Mesodermal cell (in vitro differentiated cells): ENCODE results near the gene CR1.
"Not testable (repeated sequence)": the region's sequence is repeated elsewhere in the genome, so short reads cannot be mapped to it uniquely, and the experiment has no call there.

ENCODE experiments used
- H3K27ac ChIP-seq: 2 replicates; pipeline ENCODE4 v1.7.0; 2013; ENCODE audit warnings: mild to moderate bottlenecking, low read depth, low read length, moderate library complexity; ENCODE audit not compliant: severe bottlenecking
- H3K36me3 ChIP-seq: 2 replicates; pipeline ENCODE4 v1.7.1; 2013; ENCODE audit warnings: mild to moderate bottlenecking, low read length, moderate library complexity; ENCODE audit not compliant: control insufficient read depth, insufficient read depth
- H3K4me1 ChIP-seq: one replicate; pipeline ENCODE4 v1.7.1; 2013; ENCODE audit warnings: mild to moderate bottlenecking, low read length; ENCODE audit not compliant: insufficient read depth, control insufficient read depth, poor library complexity, severe bottlenecking
- H3K4me3 ChIP-seq: 2 replicates; pipeline ENCODE4 v1.7.0; 2013; ENCODE audit warnings: low read length, control low read depth, mild to moderate bottlenecking; ENCODE audit not compliant: insufficient read depth, poor library complexity, severe bottlenecking; ENCODE audit errors: extremely low read depth
- H3K9me3 ChIP-seq: 2 replicates; pipeline ENCODE4 v1.7.1; 2013; ENCODE audit warnings: mild to moderate bottlenecking, low read length, moderate library complexity; ENCODE audit not compliant: control insufficient read depth
- WGBS, 2 experiments: methylation state at CpG; one replicate each; pipeline ENCODE4 v1.1.5; 2013; ENCODE audit warnings: missing lambda C conversion rate in 2 of 2; ENCODE audit not compliant: insufficient coverage in 2 of 2; 5-methylcytosine and 5-hydroxymethylcytosine counted together

Gene CR1

DNA sequence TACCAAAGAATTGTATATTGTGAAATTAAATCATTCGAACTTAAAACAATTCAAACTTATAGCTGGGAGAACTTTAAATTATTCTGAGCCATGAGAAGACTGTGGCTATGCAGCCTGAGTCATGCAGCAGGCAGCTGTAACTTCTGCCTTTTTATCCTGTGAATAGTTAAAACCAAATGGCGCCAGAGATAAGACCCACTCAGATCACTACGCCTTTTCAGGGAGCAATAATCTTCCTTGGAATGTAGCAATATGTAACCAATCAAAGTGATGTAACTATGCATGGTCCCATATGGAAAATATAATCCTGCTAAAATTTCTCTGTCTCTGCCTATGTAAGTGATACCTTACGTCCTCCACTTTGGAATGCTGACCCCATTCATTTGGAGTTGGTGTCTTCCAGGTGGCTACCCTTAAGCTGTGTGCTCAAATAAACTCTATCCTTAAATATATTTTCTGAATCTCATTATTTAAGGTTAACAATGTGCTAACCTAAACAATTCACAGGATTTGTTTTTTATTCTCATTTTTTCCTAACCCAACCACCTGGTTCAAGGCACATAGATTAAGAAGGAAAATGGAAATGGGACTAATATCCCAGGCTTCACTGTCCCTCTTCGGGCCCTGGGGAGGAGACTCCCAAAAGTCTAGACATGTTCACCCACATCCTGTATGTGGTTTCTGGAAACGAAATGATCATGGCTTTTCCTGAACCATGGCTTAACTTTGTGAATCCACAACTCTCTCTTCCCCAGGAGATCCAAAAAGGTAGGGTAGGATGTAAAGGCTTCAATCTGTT lies 184.8 kb downstream of the CR1 start:
- not testable (repeated sequence) for H3K4me3 ChIP-seq, H3K27ac ChIP-seq, H3K36me3 ChIP-seq, H3K9me3 ChIP-seq
- WGBS, 2 experiments = 59 to 62% methylated on average over 2 to 3 of the region's 6 CpGs
- H3K4me1 ChIP-seq = peaks cover 15% of the 10 kb centered on the region

DNA sequence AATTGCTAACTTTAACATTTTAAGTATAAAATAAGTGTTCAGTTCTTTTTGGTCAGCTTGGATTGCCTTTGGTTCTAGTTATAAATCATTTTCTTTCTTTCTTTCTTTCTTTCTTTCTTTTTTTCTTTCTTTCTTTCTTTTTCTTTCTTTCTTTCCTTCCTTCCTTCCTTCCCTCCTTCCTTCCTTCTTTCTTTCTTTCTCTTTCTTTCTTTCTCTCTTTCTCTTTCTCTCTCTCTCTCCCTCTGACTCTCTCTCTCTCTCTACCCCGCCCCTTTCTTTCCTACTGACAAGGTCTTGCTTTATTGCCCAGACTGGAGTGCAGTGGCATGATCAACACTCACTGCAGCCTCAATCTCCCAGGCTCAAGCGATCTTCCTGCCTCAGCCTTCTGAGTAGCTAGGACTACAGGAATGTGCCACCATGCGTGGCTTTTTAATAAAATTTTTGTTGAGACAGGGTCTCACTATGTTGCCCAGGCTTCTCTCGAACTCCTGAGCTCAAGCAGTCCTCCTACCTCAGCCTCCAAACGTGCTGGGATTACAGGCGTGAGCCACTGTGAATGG lies 187.0 kb downstream of the CR1 start:
- not testable (repeated sequence) for H3K36me3 ChIP-seq, H3K9me3 ChIP-seq, H3K4me3 ChIP-seq, H3K27ac ChIP-seq
- WGBS, 2 experiments = 86 to 87% methylated on average over 4 to 6 of the region's 6 CpGs
- H3K4me1 ChIP-seq = peaks cover 15% of the 10 kb centered on the region

DNA sequence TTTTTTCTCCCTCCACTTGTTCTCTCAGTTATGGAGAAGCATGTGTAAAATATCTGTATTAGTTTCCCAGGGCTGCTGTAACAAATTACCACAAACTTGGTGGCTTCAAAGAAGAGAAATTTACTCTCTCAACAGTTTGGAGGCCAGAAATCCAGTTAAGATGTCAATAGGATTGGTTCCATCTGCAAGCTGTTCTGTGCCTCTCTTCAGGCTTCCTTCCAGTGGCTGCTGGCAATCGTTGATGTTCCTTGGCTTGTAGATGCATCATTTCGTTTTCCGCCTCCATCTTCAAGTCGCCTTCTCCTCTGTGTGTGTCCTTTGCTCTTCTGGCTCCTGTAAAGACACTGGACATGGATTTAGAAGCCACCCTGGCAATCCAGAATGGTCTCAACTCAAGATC lies 194.6 kb downstream of the CR1 start:
- not testable (repeated sequence) for H3K4me1 ChIP-seq, H3K36me3 ChIP-seq, H3K9me3 ChIP-seq, H3K27ac ChIP-seq, H3K4me3 ChIP-seq
- WGBS, 2 experiments = 90 to 93% methylated on average over 4 of the region's 4 CpGs

DNA sequence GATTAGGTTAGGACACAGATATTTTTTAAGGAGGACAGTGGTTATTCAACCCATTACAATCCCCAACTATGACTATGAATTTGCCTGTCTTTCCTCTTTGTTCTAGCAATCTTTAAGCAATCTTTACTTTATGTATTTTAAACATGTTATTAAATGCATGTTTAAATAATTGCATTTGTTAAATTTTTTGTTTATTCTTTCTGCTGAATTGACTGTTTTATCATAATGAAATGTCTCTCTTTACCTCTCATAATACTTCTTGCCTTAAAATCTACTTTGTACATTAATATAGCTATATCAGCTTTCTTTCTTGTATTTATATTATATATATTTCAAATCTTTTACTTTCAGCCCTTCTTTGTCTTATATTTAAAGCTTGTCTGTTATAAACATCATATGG lies 195.1 kb downstream of the CR1 start:
- H3K36me3 ChIP-seq = no peaks in the 10 kb centered on the region
- no peaks in the 10 kb centered on the region for H3K9me3 ChIP-seq
- no peak overlapping the region for H3K27ac ChIP-seq
- no peak overlapping the region for H3K4me3 ChIP-seq
- H3K4me1 ChIP-seq = no peaks in the 10 kb centered on the region
